Esophagus (tissue), 2 donors: ENCODE results near the gene MATCAP1. TPM values are rescaled to one million over a fixed set of nuclear protein-coding genes. Genes with fewer than 3 reads are reported as not detected.

Experiments used
- H3K27ac ChIP-seq, 2 donors: one replicate each; pipeline ENCODE4 v1.5.1; 2013; ENCODE audit warnings: low read depth in 2 of 2, mild to moderate bottlenecking in 2 of 2, inconsistent platforms in 1 of 2, low read length in 1 of 2, moderate library complexity in 1 of 2
- H3K27me3 ChIP-seq, 2 donors: one replicate each; pipeline ENCODE4 v1.6.1; 2013; ENCODE audit warnings: low read length in 2 of 2, control low read depth in 1 of 2, mild to moderate bottlenecking in 1 of 2; ENCODE audit not compliant: insufficient read depth in 2 of 2, control insufficient read depth in 1 of 2
- H3K36me3 ChIP-seq, 2 donors: one replicate each; pipeline ENCODE4 v1.6.1; 2013; ENCODE audit warnings: low read length in 1 of 2; ENCODE audit not compliant: control insufficient read depth in 2 of 2, insufficient read depth in 2 of 2
- H3K4me1 ChIP-seq, 2 donors: one replicate each; pipeline ENCODE4 v1.6.1; 2013; ENCODE audit warnings: low read length in 1 of 2; ENCODE audit not compliant: control insufficient read depth in 2 of 2, insufficient read depth in 2 of 2
- H3K4me3 ChIP-seq, 2 donors: one replicate each; pipeline ENCODE4 v1.5.1; 2013; ENCODE audit warnings: low read length in 2 of 2, mild to moderate bottlenecking in 2 of 2, low read depth in 1 of 2, moderate library complexity in 1 of 2
- H3K9me3 ChIP-seq, 2 donors: one replicate each; pipeline ENCODE4 v1.6.1; 2013; ENCODE audit warnings: mild to moderate bottlenecking in 2 of 2, low read depth in 1 of 2, low read length in 1 of 2, moderate library complexity in 1 of 2; ENCODE audit not compliant: control insufficient read depth in 2 of 2, insufficient read depth in 1 of 2
- WGBS, 2 donors: extraction: QIAGEN DNeasy Blood & Tissue Kit; methylation state at CpG; one replicate each; pipeline ENCODE4 v1.1.7; 2013; 5-methylcytosine and 5-hydroxymethylcytosine counted together
- polyA plus RNA-seq, 2 donors: library from polyadenylated mRNA; stranded (reverse); fragments of 200-250 nt; gene quantifications; one replicate each; pipeline ENCODE4 v1.2.3, GENCODE V29; 2013
- donor health status: healthy with polysubstance abuse.
- donor health status: Bipolar disorder and iron deficiency.

The MATCAP1 gene
- polyA plus RNA-seq, result 10 to 100 TPM; 18.2 to 30.5 TPM

- no peaks in the 10 kb centered on the region for H3K27me3 ChIP-seq
- peaks cover 9 to 21% of the 10 kb centered on the region in 2 donors for H3K4me1 ChIP-seq
- no peaks in the 10 kb centered on the region for H3K9me3 ChIP-seq
- peak within 1 kb of the TSS; percentile 97 to 99 for H3K27ac ChIP-seq
- H3K36me3 ChIP-seq, result no peaks in the 10 kb centered on the region
- peak within 1 kb of the TSS; percentile 60 to 91 for H3K4me3 ChIP-seq
- 0% methylated on average over 69 to 77 of the region's 77 CpGs for WGBS, 2 donors
Measured at GRCh38 chr16:67183627-67184452, at the start of gene MATCAP1. Gene MATCAP1, minus strand, starts transcription at chr16:67183963. Its CDS starts 3,353 bp downstream, at chr16:67180610.

GRCh38 chr16:67230809-67231660, 47.3 kb upstream of the MATCAP1 start:
- 76 to 84% methylated on average over 12 of the region's 12 CpGs for WGBS, 2 donors
- peaks cover 0 to 10% of the 10 kb centered on the region in 2 donors for H3K4me1 ChIP-seq
- H3K36me3 ChIP-seq, result peaks cover 18 to 36% of the 10 kb centered on the region in 2 donors
- no peak overlapping the region for H3K4me3 ChIP-seq
- no peak overlapping the region for H3K27ac ChIP-seq
- no peaks in the 10 kb centered on the region for H3K9me3 ChIP-seq
- no peaks in the 10 kb centered on the region for H3K27me3 ChIP-seq

GRCh38 chr16:67229906-67230808, 46.4 kb upstream of the MATCAP1 start:
- Histone ChIP-seq H3K36me3 (peaks cover 18 to 36% of the 10 kb centered on the region in 2 donors), H3K9me3 (no peaks in the 10 kb centered on the region), H3K4me1 (peaks cover 0 to 11% of the 10 kb centered on the region in 2 donors), H3K27me3 (no peaks in the 10 kb centered on the region), H3K4me3 (no peak overlapping the region), H3K27ac (no peak overlapping the region)
- 89 to 90% methylated on average over 31 to 32 of the region's 32 CpGs for WGBS, 2 donors

GRCh38 chr16:67228905-67229304, 45.1 kb upstream of the MATCAP1 start:
- H3K36me3 ChIP-seq, result peaks cover 18 to 31% of the 10 kb centered on the region in 2 donors
- H3K9me3 ChIP-seq, result no peaks in the 10 kb centered on the region
- H3K4me1 ChIP-seq, result peaks cover 0 to 11% of the 10 kb centered on the region in 2 donors
- H3K27ac ChIP-seq, result no peak overlapping the region
- no peaks in the 10 kb centered on the region for H3K27me3 ChIP-seq
- WGBS, 2 donors, result 86 to 88% methylated on average over 9 of the region's 9 CpGs
- no peak overlapping the region for H3K4me3 ChIP-seq

- Histone ChIP-seq H3K36me3 (peaks cover 18 to 30% of the 10 kb centered on the region in 2 donors), H3K27ac (no peak overlapping the region)
Measured at GRCh38 chr16:67228034-67228785, 44.4 kb upstream of the MATCAP1 start.

GRCh38 chr16:67227567-67227921, 43.8 kb upstream of the MATCAP1 start:
- H3K36me3 ChIP-seq, result peaks cover 18 to 30% of the 10 kb centered on the region in 2 donors
- no peaks in the 10 kb centered on the region for H3K27me3 ChIP-seq
- WGBS, 2 donors, result 13 to 14% methylated on average over 12 of the region's 12 CpGs
- peaks cover 0 to 11% of the 10 kb centered on the region in 2 donors for H3K4me1 ChIP-seq
- no peaks in the 10 kb centered on the region for H3K9me3 ChIP-seq
- H3K27ac ChIP-seq, result peak overlapping the region; percentile 69 to 88
- H3K4me3 ChIP-seq, result peak overlapping the region; percentile 97 to 98

More at GRCh38 chr16:67228034-67228785, 44.4 kb upstream of the MATCAP1 start:
- peaks cover 0 to 11% of the 10 kb centered on the region in 2 donors for H3K4me1 ChIP-seq
- H3K4me3 ChIP-seq, result peak overlapping the region in 1 of 2 donors; percentile 97
- H3K27me3 ChIP-seq, result no peaks in the 10 kb centered on the region
- WGBS, 2 donors, result 84 to 90% methylated on average over 9 of the region's 9 CpGs
- H3K9me3 ChIP-seq, result no peaks in the 10 kb centered on the region

- Histone ChIP-seq H3K4me1 (peaks cover 0 to 11% of the 10 kb centered on the region in 2 donors), H3K4me3 (peak within 1 kb of the TSS; percentile 97 to 98), H3K36me3 (peaks cover 18 to 30% of the 10 kb centered on the region in 2 donors), H3K9me3 (no peaks in the 10 kb centered on the region), H3K27ac (peak within 1 kb of the TSS; percentile 82 to 88), H3K27me3 (no peaks in the 10 kb centered on the region)
- 1% methylated on average over 45 to 46 of the region's 46 CpGs for WGBS, 2 donors
Measured at GRCh38 chr16:67226804-67227566, 43.2 kb upstream of the MATCAP1 start, which contains the start of gene TMEM208. Gene TMEM208, plus strand, starts transcription at chr16:67227130. Its CDS starts 89 bp downstream, at chr16:67227219.

GRCh38 chr16:67226295-67226803, 42.6 kb upstream of the MATCAP1 start:
- Histone ChIP-seq H3K27ac (peak overlapping the region; percentile 81 to 82), H3K27me3 (no peaks in the 10 kb centered on the region), H3K36me3 (peaks cover 12 to 24% of the 10 kb centered on the region in 2 donors), H3K4me1 (peaks cover 0 to 11% of the 10 kb centered on the region in 2 donors), H3K9me3 (no peaks in the 10 kb centered on the region), H3K4me3 (peak overlapping the region; percentile 97 to 98)
- 12 to 13% methylated on average over 12 of the region's 12 CpGs for WGBS, 2 donors
